Measurements from ENCODE around the gene EVPLL. TPM values are rescaled to one million over a fixed set of nuclear protein-coding genes. Genes with fewer than 3 reads are reported as not detected.
A peak's percentile ranks its signal among the peaks of the same experiment; 100 is the strongest.
"Not testable (repeated sequence)": the region's sequence is repeated elsewhere in the genome, so short reads cannot be mapped to it uniquely, and the experiment has no call there.

The EVPLL gene
- total RNA-seq, 5 donors from 2014 or later (not counting 1 experiment from before 2014, with no cell fraction given) = not detected

GRCh38 chr17:18401872-18402590 is 24.5 kb downstream of the EVPLL start:
- H3K4me3 Mint-ChIP-seq; CTCF ChIA-PET; H3K27me3 ChIP-seq (replicated peaks in 1 of 2; ENCODE audit: control insufficient read depth in 2 of 2, extremely low read depth in 1 of 2, insufficient read depth in 2 of 2, low read length in 1 of 2); H3K9me3 ChIP-seq; H3K9me3 Mint-ChIP-seq; H3K4me1 Mint-ChIP-seq; H3K27ac ChIP-seq (ENCODE audit: low read length); DNase-seq; H3K4me3 ChIP-seq (ENCODE audit: control insufficient read depth in 1 of 2, extremely low read depth in 1 of 2, low read length in 1 of 2); H3K27ac Mint-ChIP-seq; H3K27me3 Mint-ChIP-seq; ATAC-seq (replicated peaks in 1 of 4); POLR2A ChIA-PET; H3K36me3 Mint-ChIP-seq; H3K36me3 ChIP-seq (ENCODE audit: control insufficient read depth in 2 of 2, extremely low read depth in 1 of 2, insufficient read depth in 1 of 2, low read length in 1 of 2); H3K4me1 ChIP-seq (ENCODE audit: control insufficient read depth in 1 of 2, extremely low read depth in 1 of 2, insufficient read depth in 2 of 2, low read length in 2 of 2): not testable (repeated sequence)
- WGBS (ENCODE audit: insufficient coverage) = 83% methylated on average over 1 of the region's 7 CpGs

DNA sequence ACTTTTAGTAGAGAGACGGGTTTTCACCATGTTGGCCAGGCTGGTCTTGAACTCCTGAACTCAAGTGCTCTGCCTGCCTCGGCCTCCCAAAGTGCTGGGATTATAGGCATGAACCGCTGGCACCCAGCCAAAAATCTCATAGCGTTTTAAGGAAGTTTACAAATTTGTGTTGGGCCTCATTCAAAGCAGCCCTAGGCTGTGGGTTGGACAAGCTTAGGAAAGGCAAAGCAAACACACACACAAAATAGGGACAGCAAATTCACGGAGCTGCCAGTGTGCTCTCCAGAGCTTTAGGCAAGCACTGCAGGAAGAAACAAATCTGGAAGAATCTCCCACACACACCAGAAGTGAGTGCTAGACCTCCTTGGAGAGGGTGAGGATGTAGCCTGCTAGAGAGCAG is 25.6 kb downstream of the EVPLL start:
- H3K4me3 Mint-ChIP-seq; H3K36me3 Mint-ChIP-seq; H3K9me3 Mint-ChIP-seq; H3K27me3 ChIP-seq (replicated peaks in 1 of 2; ENCODE audit: control insufficient read depth in 2 of 2, extremely low read depth in 1 of 2, insufficient read depth in 2 of 2, low read length in 1 of 2); H3K4me1 ChIP-seq (ENCODE audit: control insufficient read depth in 1 of 2, extremely low read depth in 1 of 2, insufficient read depth in 2 of 2, low read length in 2 of 2); POLR2A ChIA-PET; H3K27me3 Mint-ChIP-seq; H3K27ac ChIP-seq (ENCODE audit: low read length); DNase-seq; CTCF ChIA-PET; H3K4me1 Mint-ChIP-seq; H3K4me3 ChIP-seq (ENCODE audit: control insufficient read depth in 1 of 2, extremely low read depth in 1 of 2, low read length in 1 of 2); ATAC-seq (replicated peaks in 1 of 4); H3K9me3 ChIP-seq; H3K27ac Mint-ChIP-seq; H3K36me3 ChIP-seq (ENCODE audit: control insufficient read depth in 2 of 2, extremely low read depth in 1 of 2, insufficient read depth in 1 of 2, low read length in 1 of 2): not testable (repeated sequence)
- no CpG with 5 or more reads among the region's 5 CpGs for WGBS (ENCODE audit: insufficient coverage)

DNA sequence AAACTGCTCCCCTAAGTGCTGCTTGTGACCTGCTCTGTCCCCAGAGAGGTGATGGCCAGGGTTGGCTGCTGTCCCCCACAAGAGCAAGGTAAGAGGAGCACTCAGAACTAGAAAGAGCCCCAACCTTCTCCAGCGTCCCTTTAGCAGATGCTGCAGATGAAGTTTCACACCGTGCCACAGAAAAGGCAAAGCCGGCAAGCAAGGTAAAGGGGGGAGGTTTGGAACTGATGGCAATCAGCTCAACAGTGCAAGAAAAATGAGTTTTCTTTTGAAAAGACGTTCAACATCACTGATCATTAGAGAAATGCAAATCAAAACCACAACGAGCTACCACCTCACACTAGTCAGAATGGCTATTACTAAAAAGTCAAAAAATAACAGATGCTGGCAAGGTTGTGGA is 26.0 kb downstream of the EVPLL start:
- H3K4me3 Mint-ChIP-seq; H3K27me3 Mint-ChIP-seq; H3K27ac ChIP-seq (ENCODE audit: low read length); H3K9me3 Mint-ChIP-seq; H3K27me3 ChIP-seq (replicated peaks in 1 of 2; ENCODE audit: control insufficient read depth in 2 of 2, extremely low read depth in 1 of 2, insufficient read depth in 2 of 2, low read length in 1 of 2); H3K36me3 ChIP-seq (ENCODE audit: control insufficient read depth in 2 of 2, extremely low read depth in 1 of 2, insufficient read depth in 1 of 2, low read length in 1 of 2); POLR2A ChIA-PET; CTCF ChIA-PET; ATAC-seq (replicated peaks in 1 of 4); H3K27ac Mint-ChIP-seq; H3K4me3 ChIP-seq (ENCODE audit: control insufficient read depth in 1 of 2, extremely low read depth in 1 of 2, low read length in 1 of 2); H3K4me1 ChIP-seq (ENCODE audit: control insufficient read depth in 1 of 2, extremely low read depth in 1 of 2, insufficient read depth in 2 of 2, low read length in 2 of 2); DNase-seq; H3K36me3 Mint-ChIP-seq; H3K9me3 ChIP-seq; H3K4me1 Mint-ChIP-seq: not testable (repeated sequence)
- WGBS (ENCODE audit: insufficient coverage) = no CpG with 5 or more reads among the region's 5 CpGs

- no CpG with 5 or more reads among the region's 3 CpGs for WGBS (ENCODE audit: insufficient coverage)
- H3K27me3 Mint-ChIP-seq; H3K4me3 Mint-ChIP-seq; H3K4me3 ChIP-seq (ENCODE audit: control insufficient read depth in 1 of 2, extremely low read depth in 1 of 2, low read length in 1 of 2); H3K36me3 Mint-ChIP-seq; H3K27ac ChIP-seq (ENCODE audit: low read length); H3K27me3 ChIP-seq (replicated peaks in 1 of 2; ENCODE audit: control insufficient read depth in 2 of 2, extremely low read depth in 1 of 2, insufficient read depth in 2 of 2, low read length in 1 of 2); H3K4me1 ChIP-seq (ENCODE audit: control insufficient read depth in 1 of 2, extremely low read depth in 1 of 2, insufficient read depth in 2 of 2, low read length in 2 of 2); CTCF ChIA-PET; H3K9me3 ChIP-seq; H3K36me3 ChIP-seq (ENCODE audit: control insufficient read depth in 2 of 2, extremely low read depth in 1 of 2, insufficient read depth in 1 of 2, low read length in 1 of 2); ATAC-seq (replicated peaks in 1 of 4); POLR2A ChIA-PET; H3K9me3 Mint-ChIP-seq: not testable (repeated sequence)
- peak overlapping the region; percentile 37 to 42 for H3K27ac Mint-ChIP-seq
- peak in 1 of 35 experiments; percentile 15 for DNase-seq
- peaks cover 19 to 34% (median 28%) of the 10 kb centered on the region in 3 donors for H3K4me1 Mint-ChIP-seq
Observed at GRCh38 chr17:18408906-18409305, 31.3 kb downstream of the EVPLL start.

DNA sequence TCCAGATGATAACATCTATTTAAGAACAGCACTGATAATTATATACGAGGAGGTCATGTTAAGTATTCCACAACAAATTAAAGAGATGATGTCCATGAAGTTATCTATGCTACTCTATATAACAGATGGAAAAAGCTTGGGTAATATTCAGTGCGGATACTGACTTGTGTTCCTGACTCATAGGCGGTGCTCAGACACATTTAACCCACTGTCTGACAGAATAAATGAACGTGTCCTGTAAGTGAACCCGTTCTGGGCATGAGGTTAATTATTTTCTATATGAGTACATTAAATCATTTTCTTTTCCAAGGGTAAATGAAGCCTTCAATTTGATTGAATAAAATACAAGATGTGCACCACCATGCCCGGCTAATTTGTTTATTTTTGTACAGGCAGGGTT is 31.7 kb downstream of the EVPLL start:
- CTCF ChIA-PET; H3K4me3 ChIP-seq (ENCODE audit: control insufficient read depth in 1 of 2, extremely low read depth in 1 of 2, low read length in 1 of 2); H3K4me1 ChIP-seq (ENCODE audit: control insufficient read depth in 1 of 2, extremely low read depth in 1 of 2, insufficient read depth in 2 of 2, low read length in 2 of 2); POLR2A ChIA-PET; H3K27me3 ChIP-seq (replicated peaks in 1 of 2; ENCODE audit: control insufficient read depth in 2 of 2, extremely low read depth in 1 of 2, insufficient read depth in 2 of 2, low read length in 1 of 2); H3K36me3 Mint-ChIP-seq; H3K4me3 Mint-ChIP-seq; ATAC-seq (replicated peaks in 1 of 4); H3K9me3 ChIP-seq; H3K27ac ChIP-seq (ENCODE audit: low read length); H3K36me3 ChIP-seq (ENCODE audit: control insufficient read depth in 2 of 2, extremely low read depth in 1 of 2, insufficient read depth in 1 of 2, low read length in 1 of 2); H3K9me3 Mint-ChIP-seq; DNase-seq; H3K27me3 Mint-ChIP-seq: not testable (repeated sequence)
- no CpG with 5 or more reads among the region's 6 CpGs for WGBS (ENCODE audit: insufficient coverage)
- H3K27ac Mint-ChIP-seq = peak overlapping the region; percentile 37 to 52
- peaks cover 19 to 34% (median 28%) of the 10 kb centered on the region in 3 donors for H3K4me1 Mint-ChIP-seq

- H3K4me3 ChIP-seq (ENCODE audit: control insufficient read depth in 1 of 2, extremely low read depth in 1 of 2, low read length in 1 of 2) = peak overlapping the region in 1 of 2 donors; percentile 56
- CTCF ChIA-PET; H3K36me3 Mint-ChIP-seq; H3K9me3 Mint-ChIP-seq; H3K9me3 ChIP-seq; H3K27me3 ChIP-seq (replicated peaks in 1 of 2; ENCODE audit: control insufficient read depth in 2 of 2, extremely low read depth in 1 of 2, insufficient read depth in 2 of 2, low read length in 1 of 2); H3K27me3 Mint-ChIP-seq; H3K4me1 ChIP-seq (ENCODE audit: control insufficient read depth in 1 of 2, extremely low read depth in 1 of 2, insufficient read depth in 2 of 2, low read length in 2 of 2); H3K27ac ChIP-seq (ENCODE audit: low read length); ATAC-seq (replicated peaks in 1 of 4); DNase-seq; POLR2A ChIA-PET; H3K36me3 ChIP-seq (ENCODE audit: control insufficient read depth in 2 of 2, extremely low read depth in 1 of 2, insufficient read depth in 1 of 2, low read length in 1 of 2): not testable (repeated sequence)
- Mint-ChIP-seq H3K4me1 (peaks cover 19 to 34% (median 28%) of the 10 kb centered on the region in 3 donors), H3K27ac (peak overlapping the region; percentile 71 to 77), H3K4me3 (peak overlapping the region; percentile 85 to 97 (median 89))
- WGBS (ENCODE audit: insufficient coverage) = 30% methylated on average over 8 of the region's 11 CpGs
Observed at GRCh38 chr17:18410736-18411135, 33.2 kb downstream of the EVPLL start.

DNA sequence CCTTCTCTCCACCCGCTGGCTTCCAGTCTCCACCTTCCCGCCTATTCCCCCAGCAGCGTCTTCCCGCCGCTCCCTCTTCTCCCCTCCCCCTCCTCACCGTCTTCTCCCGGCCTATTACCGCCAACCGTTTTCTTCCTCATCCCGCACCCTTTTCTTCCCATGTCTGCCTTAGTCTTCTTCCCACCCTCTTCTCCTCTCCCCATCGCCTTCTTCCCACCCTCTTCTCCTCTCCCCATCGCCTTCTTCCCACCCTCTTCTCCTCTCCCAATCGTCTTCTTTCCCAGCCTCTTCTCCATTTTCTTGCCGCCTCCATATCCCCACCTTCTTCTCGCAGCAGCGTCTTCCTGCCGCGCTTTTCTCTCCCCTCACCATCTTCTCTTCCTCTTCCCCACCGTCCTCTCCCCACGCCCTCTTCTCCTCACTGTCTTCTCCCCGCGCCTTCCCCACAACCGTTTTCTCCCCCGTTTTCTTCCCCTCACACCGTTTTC is 33.8 kb downstream of the EVPLL start:
- peak overlapping the region; percentile 34 for H3K27ac ChIP-seq (ENCODE audit: low read length)
- peak overlapping the region; percentile 47 to 56 for H3K4me3 ChIP-seq (ENCODE audit: control insufficient read depth in 1 of 2, extremely low read depth in 1 of 2, low read length in 1 of 2)
- H3K4me1 ChIP-seq (ENCODE audit: control insufficient read depth in 1 of 2, extremely low read depth in 1 of 2, insufficient read depth in 2 of 2, low read length in 2 of 2); H3K9me3 ChIP-seq; H3K36me3 ChIP-seq (ENCODE audit: control insufficient read depth in 2 of 2, extremely low read depth in 1 of 2, insufficient read depth in 1 of 2, low read length in 1 of 2); POLR2A ChIA-PET; H3K9me3 Mint-ChIP-seq; H3K27me3 Mint-ChIP-seq; H3K27me3 ChIP-seq (replicated peaks in 1 of 2; ENCODE audit: control insufficient read depth in 2 of 2, extremely low read depth in 1 of 2, insufficient read depth in 2 of 2, low read length in 1 of 2); H3K36me3 Mint-ChIP-seq; CTCF ChIA-PET: not testable (repeated sequence)
- ATAC-seq (replicated peaks in 1 of 4) (peak; percentile 51 to 66 (median 63)), DNase-seq (peak in 10 of 35 experiments; percentile 3 to 38 (median 18))
- H3K4me1 Mint-ChIP-seq = peaks cover 19 to 34% (median 28%) of the 10 kb centered on the region in 3 donors
- 0% methylated on average over 15 of the region's 25 CpGs for WGBS (ENCODE audit: insufficient coverage)
- H3K27ac Mint-ChIP-seq = peak overlapping the region; percentile 79 to 88
- H3K4me3 Mint-ChIP-seq = peak overlapping the region; percentile 85 to 97 (median 89)
